HL-60 (cell line): ENCODE measurements around the gene KCTD13.

Experiments used
- DNase-seq, 2 experiments: peaks; one replicate each; pipeline ENCODE4 v3.0.0-alpha.2; 2010 to 2020; ENCODE audit warnings: low read depth in 1 of 2, low spot score in 1 of 2
- H3K27ac ChIP-seq: fragments of 250-450 bp; sonication (Bioruptor Pico); replicated peaks from 2 replicates; pipeline ENCODE4 v1.5.1; 2020; ENCODE audit warnings: mild to moderate bottlenecking, moderate library complexity
- H3K27me3 ChIP-seq: fragments of 250-450 bp; sonication (Bioruptor Pico); 2 replicates; pipeline ENCODE4 v1.5.1; 2021; ENCODE audit warnings: mild to moderate bottlenecking, moderate library complexity; ENCODE audit not compliant: insufficient read depth, poor library complexity, severe bottlenecking
- H3K4me3 ChIP-seq: replicated peaks from 2 replicates; pipeline ENCODE4 v1.5.1; 2011; ENCODE audit warnings: mild to moderate bottlenecking, control low read depth, low read length; ENCODE audit not compliant: insufficient read depth
- CTCF ChIP-seq: IDR thresholded peaks from one replicate; pipeline ENCODE4 v1.5.1; 2011; ENCODE audit warnings: low read length, control low read depth, inconsistent platforms; ENCODE audit not compliant: insufficient read depth
- GABPA ChIP-seq: IDR thresholded peaks from 2 replicates; pipeline ENCODE4 v1.6.1; 2012; ENCODE audit warnings: low read depth
- POLR2AphosphoS5 ChIP-seq: IDR thresholded peaks from 2 replicates; pipeline ENCODE4 v1.6.1; 2012; ENCODE audit warnings: low read depth
- REST ChIP-seq: IDR thresholded peaks from 2 replicates; pipeline ENCODE4 v1.6.1; 2012; ENCODE audit warnings: low read depth; ENCODE audit not compliant: insufficient replicate concordance
- SPI1 ChIP-seq: IDR thresholded peaks from 2 replicates; pipeline ENCODE4 v1.6.1; 2012; ENCODE audit warnings: low read depth, mild to moderate bottlenecking, borderline replicate concordance

The KCTD13 gene

GRCh38 chr16:29906520-29907244 lies 19.3 kb downstream of the KCTD13 start:
- Histone ChIP-seq H3K27ac (no peak overlapping the region), H3K4me3 (no peak overlapping the region), H3K27me3 (no peaks in the 10 kb centered on the region)
- no peak for TF ChIP-seq CTCF
- no peak for TF ChIP-seq SPI1
- TF ChIP-seq REST: no peak
- TF ChIP-seq GABPA: no peak
- no peak for TF ChIP-seq POLR2AphosphoS5
- DNase-seq: no peak

- no peak for TF ChIP-seq POLR2AphosphoS5
- no peak for TF ChIP-seq SPI1
- Histone ChIP-seq H3K27me3 (no peaks in the 10 kb centered on the region), H3K4me3 (no peak overlapping the region), H3K27ac (no peak overlapping the region)
- DNase-seq: no peak
Observed at GRCh38 chr16:29905668-29906067, 20.4 kb downstream of the KCTD13 start.

- H3K27me3 ChIP-seq: no peaks in the 10 kb centered on the region
- no peak for DNase-seq
- no peak for TF ChIP-seq GABPA
- no peak for TF ChIP-seq CTCF
- TF ChIP-seq REST: no peak
- no peak for TF ChIP-seq SPI1
- no peak for TF ChIP-seq POLR2AphosphoS5
- H3K4me3 ChIP-seq: no peak overlapping the region
- no peak overlapping the region for H3K27ac ChIP-seq
Observed at GRCh38 chr16:29904947-29905346, 21.1 kb downstream of the KCTD13 start.

- Histone ChIP-seq H3K27ac (no peak overlapping the region), H3K27me3 (peaks cover under 1% of the 10 kb centered on the region), H3K4me3 (no peak overlapping the region)
- TF ChIP-seq GABPA (no peak), SPI1 (0 out of 2 replicates have a peak, but pooled peaks have one; percentile 23)
- no peak for DNase-seq
Observed at GRCh38 chr16:29903590-29903989, 22.4 kb downstream of the KCTD13 start.

- DNase-seq: no peak
- Histone ChIP-seq H3K4me3 (no peak overlapping the region), H3K27ac (no peak overlapping the region), H3K27me3 (peaks cover 8% of the 10 kb centered on the region)
- TF ChIP-seq SPI1 (no peak), CTCF (no peak), GABPA (no peak), POLR2AphosphoS5 (no peak), REST (no peak)
Observed at GRCh38 chr16:29901607-29901945, 24.4 kb downstream of the KCTD13 start.
